ENCODE results near the gene PML.
A peak's percentile ranks its signal among the peaks of the same experiment; 100 is the strongest.
"Not testable (repeated sequence)": the region's sequence is repeated elsewhere in the genome, so short reads cannot be mapped to it uniquely, and the experiment has no call there.

Gene PML

DNA sequence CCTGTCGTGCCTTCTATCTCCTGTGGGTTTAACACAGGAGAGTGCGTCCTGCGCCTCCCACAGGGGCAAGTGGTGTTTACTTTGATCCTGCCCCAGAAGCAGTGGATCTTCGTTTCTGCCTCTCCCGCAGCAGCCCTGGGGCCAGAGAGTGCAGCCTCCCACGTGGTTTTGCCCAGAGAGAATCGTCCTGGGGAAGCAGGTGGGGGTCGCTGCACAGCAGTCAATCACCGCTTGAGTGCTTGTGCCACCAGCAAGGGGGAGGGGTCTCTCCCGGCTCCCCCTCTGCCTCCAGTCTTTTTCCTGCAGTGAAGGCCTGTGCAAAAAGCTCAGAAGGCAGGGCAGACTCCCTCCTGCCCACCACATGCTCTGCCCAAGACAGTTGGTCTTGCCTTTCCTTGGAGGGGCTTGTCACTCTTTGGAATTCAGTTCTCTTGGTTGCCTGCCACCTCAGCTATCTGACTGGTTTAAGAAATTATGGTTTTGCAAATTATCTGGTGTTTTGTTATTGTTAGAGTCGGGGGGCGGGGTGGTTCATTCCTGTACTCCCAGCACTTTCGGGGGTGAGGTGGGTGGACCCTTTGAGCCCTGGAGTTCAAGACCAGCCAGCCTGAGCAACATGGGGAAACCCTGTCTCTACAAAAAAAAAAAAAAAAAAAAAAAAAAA is 29.3 kb upstream of the PML start:
- intact Hi-C loops (cut with micrococcal nuclease) = loop anchor here (2.0 kb wide), 1 partner anchor 68 kb away; no protein-coding TSS in a partner anchor
- Mint-ChIP-seq H3K4me3 (peak overlapping the region; percentile 34), H3K4me1 (ENCODE audit: low read depth) (peaks cover 15% of the 10 kb centered on the region), H3K27me3 (peaks cover 3% of the 10 kb centered on the region), H3K36me3 (ENCODE audit: low read depth) (no peaks in the 10 kb centered on the region), H3K27ac (peak overlapping the region; percentile 24), H3K9me3 (no peaks in the 10 kb centered on the region)

- Mint-ChIP-seq H3K27ac (no peak overlapping the region), H3K4me1 (ENCODE audit: low read depth) (peaks cover 15% of the 10 kb centered on the region), H3K9me3 (no peaks in the 10 kb centered on the region), H3K36me3 (ENCODE audit: low read depth) (no peaks in the 10 kb centered on the region), H3K27me3 (peaks cover 3% of the 10 kb centered on the region), H3K4me3 (no peak overlapping the region)
- intact Hi-C loops (cut with micrococcal nuclease) = loop anchor here (2.0 kb wide), 1 partner anchor 69 kb away; no protein-coding TSS in a partner anchor
These were observed 28.8 kb upstream of the PML start for GRCh38 chr15:73965758-73966113.

GRCh38 chr15:73968461-73968860 is 26.1 kb upstream of the PML start:
- no peaks in the 10 kb centered on the region for H3K36me3 Mint-ChIP-seq (ENCODE audit: low read depth)
- H3K27me3 Mint-ChIP-seq = peaks cover 4% of the 10 kb centered on the region
- H3K9me3 Mint-ChIP-seq = no peaks in the 10 kb centered on the region
- peaks cover 25% of the 10 kb centered on the region for H3K4me1 Mint-ChIP-seq (ENCODE audit: low read depth)
- intact Hi-C loops (cut with micrococcal nuclease) = no loop called here
- H3K27ac Mint-ChIP-seq = no peak overlapping the region
- H3K4me3 Mint-ChIP-seq = no peak overlapping the region

DNA sequence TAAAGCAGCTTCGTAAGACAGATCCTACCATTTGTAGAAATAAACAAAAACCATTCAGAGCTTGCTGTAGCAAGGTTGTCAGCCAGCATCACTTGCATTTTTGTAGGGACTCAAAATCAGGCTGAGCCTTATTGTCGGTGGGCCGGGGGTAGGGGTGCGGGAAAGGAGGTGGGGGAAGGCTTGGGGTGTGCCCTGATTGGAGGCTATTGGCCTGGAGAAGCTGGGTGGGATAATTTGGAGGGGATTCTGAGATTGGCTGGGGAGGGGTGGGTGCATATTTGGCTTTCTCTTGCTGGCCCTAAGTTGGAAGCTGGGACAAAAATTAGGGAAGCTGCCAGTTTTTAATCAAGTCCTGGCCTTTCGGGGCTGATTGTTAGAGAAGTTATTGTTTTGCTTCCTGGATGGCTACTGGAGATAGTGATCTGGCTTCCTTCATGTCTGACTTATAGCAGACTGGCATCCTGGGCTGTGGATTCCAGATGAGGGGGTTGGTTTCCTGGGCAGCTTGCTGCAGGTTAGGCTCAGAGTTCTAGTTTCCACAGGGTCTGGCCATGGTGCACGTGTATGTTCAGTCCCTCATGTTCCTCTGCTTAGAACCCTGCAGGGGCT is 25.3 kb upstream of the PML start:
- H3K36me3 Mint-ChIP-seq (ENCODE audit: low read depth) = no peaks in the 10 kb centered on the region
- no peak overlapping the region for H3K4me3 Mint-ChIP-seq
- intact Hi-C loops (cut with micrococcal nuclease) = no loop called here
- H3K4me1 Mint-ChIP-seq (ENCODE audit: low read depth) = peaks cover 25% of the 10 kb centered on the region
- H3K9me3 Mint-ChIP-seq = no peaks in the 10 kb centered on the region
- peaks cover 6% of the 10 kb centered on the region for H3K27me3 Mint-ChIP-seq
- no peak overlapping the region for H3K27ac Mint-ChIP-seq

GRCh38 chr15:73972984-73973682 is 21.4 kb upstream of the PML start:
- Mint-ChIP-seq H3K36me3 (ENCODE audit: low read depth) (no peaks in the 10 kb centered on the region), H3K4me3 (peak overlapping the region; percentile 52), H3K27ac (no peak overlapping the region), H3K4me1 (ENCODE audit: low read depth) (peaks cover 23% of the 10 kb centered on the region), H3K9me3 (no peaks in the 10 kb centered on the region), H3K27me3 (peaks cover 17% of the 10 kb centered on the region)
- intact Hi-C loops (cut with micrococcal nuclease) = loop anchor here (1.0 to 5.0 kb wide), 2 partner anchors 74 to 349 kb away; no protein-coding TSS in a partner anchor

DNA sequence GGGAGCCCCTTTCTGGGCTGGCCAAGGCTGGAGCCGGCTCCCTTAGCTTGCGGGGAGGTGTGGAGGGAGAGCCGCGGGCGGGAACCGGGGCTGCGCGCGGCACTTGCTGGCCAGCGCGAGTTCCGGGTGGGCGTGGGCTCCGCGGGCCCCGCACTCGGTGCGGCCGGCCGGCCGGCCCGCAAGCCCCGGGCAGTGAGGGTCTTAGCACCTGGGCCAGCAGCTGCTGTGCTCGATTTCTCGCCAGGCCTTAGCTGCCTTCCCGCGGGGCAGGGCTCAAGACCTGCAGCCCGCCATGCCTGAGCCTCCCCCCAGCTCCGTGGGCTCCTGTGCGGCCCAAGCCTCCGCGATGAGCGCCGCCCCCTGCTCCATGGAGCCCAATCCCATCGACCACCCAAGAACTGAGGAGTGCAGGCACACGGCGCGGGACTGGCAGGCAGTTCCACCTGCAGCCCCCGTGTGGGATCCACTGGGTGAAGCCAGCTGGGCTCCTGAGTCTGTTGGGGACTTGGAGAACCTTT is 20.8 kb upstream of the PML start:
- H3K4me1 Mint-ChIP-seq (ENCODE audit: low read depth) = peaks cover 23% of the 10 kb centered on the region
- H3K27me3 Mint-ChIP-seq = peaks cover 17% of the 10 kb centered on the region
- not testable (repeated sequence) for H3K27ac Mint-ChIP-seq; H3K4me3 Mint-ChIP-seq; H3K9me3 Mint-ChIP-seq; H3K36me3 Mint-ChIP-seq (ENCODE audit: low read depth)
- intact Hi-C loops (cut with micrococcal nuclease) = loop anchor here (1.0 to 5.0 kb wide), 2 partner anchors 74 to 349 kb away; no protein-coding TSS in a partner anchor

DNA sequence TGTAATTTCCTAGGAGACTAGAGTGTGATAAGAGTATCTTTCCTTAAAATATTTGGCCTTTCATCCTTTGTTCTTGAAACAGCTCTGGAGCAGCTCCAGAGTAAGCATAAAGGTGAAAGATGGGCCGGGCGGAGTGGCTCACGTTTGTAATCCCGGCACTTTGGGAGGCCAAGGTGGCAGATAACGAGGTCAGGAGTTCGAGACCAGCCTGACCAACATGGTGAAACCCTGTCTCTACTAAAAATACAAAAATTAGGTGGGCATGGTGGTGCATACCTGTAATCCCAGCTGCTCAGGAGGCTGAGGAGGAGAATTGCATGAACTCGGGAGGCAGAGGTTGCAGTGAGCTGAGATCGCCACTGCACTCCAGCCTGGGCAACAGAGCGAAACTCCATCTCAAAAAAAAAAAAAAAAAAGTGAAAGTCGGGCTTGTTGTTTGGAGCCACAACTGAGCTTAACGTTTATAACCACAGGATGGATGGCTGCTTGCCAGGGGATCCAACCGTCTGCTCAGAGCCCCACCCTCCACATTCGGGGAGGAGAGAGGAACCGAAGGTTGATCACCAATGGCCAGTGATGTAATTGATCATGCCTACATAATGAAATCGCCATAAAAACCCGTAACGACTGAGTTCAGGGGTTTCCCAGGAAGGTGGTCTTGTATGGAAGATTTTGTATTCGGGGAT is 18.9 kb upstream of the PML start:
- H3K27ac Mint-ChIP-seq; H3K4me3 Mint-ChIP-seq; H3K9me3 Mint-ChIP-seq; intact Hi-C loops (cut with micrococcal nuclease); H3K36me3 Mint-ChIP-seq (ENCODE audit: low read depth): not testable (repeated sequence)
- Mint-ChIP-seq H3K4me1 (ENCODE audit: low read depth) (peaks cover 23% of the 10 kb centered on the region), H3K27me3 (peaks cover 17% of the 10 kb centered on the region)

DNA sequence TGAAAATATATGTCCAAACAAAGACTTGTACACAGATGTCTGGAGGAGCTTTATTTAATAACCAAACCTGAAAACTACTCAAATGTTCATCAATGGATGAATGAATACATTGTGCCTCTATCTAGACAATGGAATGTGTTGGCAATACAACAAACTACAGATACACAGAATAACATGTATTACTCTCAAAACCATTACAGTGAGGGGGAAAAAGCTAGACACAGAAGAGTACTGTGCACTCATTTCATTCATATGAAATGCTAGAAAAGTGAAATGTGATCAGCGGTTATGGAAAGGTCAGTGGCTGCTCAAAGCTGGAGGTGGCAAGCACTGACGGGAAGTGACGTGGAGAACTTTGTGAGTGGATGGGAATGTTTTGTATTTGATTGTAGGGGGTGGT is 15.6 kb upstream of the PML start:
- H3K36me3 Mint-ChIP-seq (ENCODE audit: low read depth) = peaks cover 3% of the 10 kb centered on the region
- H3K4me3 Mint-ChIP-seq = no peak overlapping the region
- no peak overlapping the region for H3K27ac Mint-ChIP-seq
- H3K9me3 Mint-ChIP-seq = no peaks in the 10 kb centered on the region
- intact Hi-C loops (cut with micrococcal nuclease) = no loop called here
- peaks cover 14% of the 10 kb centered on the region for H3K27me3 Mint-ChIP-seq
- peaks cover 40% of the 10 kb centered on the region for H3K4me1 Mint-ChIP-seq (ENCODE audit: low read depth)

- intact Hi-C loops (cut with micrococcal nuclease) = no loop called here
- Mint-ChIP-seq H3K4me3 (no peak overlapping the region), H3K4me1 (ENCODE audit: low read depth) (peaks cover 46% of the 10 kb centered on the region)
These were observed 14.9 kb upstream of the PML start for GRCh38 chr15:73979636-73980035.

GRCh38 chr15:73981761-73982221 is 12.7 kb upstream of the PML start:
- Mint-ChIP-seq H3K27ac (peak overlapping the region; percentile 68), H3K27me3 (no peaks in the 10 kb centered on the region), H3K4me1 (ENCODE audit: low read depth) (peaks cover 41% of the 10 kb centered on the region), H3K36me3 (ENCODE audit: low read depth) (peaks cover 23% of the 10 kb centered on the region), H3K9me3 (no peaks in the 10 kb centered on the region), H3K4me3 (no peak overlapping the region)
- intact Hi-C loops (cut with micrococcal nuclease) = no loop called here

More at GRCh38 chr15:73979636-73980035, 14.9 kb upstream of the PML start:
- H3K27ac Mint-ChIP-seq = no peak overlapping the region
- H3K27me3 Mint-ChIP-seq = peaks cover 11% of the 10 kb centered on the region
- H3K36me3 Mint-ChIP-seq (ENCODE audit: low read depth) = peaks cover 11% of the 10 kb centered on the region
- no peaks in the 10 kb centered on the region for H3K9me3 Mint-ChIP-seq

DNA sequence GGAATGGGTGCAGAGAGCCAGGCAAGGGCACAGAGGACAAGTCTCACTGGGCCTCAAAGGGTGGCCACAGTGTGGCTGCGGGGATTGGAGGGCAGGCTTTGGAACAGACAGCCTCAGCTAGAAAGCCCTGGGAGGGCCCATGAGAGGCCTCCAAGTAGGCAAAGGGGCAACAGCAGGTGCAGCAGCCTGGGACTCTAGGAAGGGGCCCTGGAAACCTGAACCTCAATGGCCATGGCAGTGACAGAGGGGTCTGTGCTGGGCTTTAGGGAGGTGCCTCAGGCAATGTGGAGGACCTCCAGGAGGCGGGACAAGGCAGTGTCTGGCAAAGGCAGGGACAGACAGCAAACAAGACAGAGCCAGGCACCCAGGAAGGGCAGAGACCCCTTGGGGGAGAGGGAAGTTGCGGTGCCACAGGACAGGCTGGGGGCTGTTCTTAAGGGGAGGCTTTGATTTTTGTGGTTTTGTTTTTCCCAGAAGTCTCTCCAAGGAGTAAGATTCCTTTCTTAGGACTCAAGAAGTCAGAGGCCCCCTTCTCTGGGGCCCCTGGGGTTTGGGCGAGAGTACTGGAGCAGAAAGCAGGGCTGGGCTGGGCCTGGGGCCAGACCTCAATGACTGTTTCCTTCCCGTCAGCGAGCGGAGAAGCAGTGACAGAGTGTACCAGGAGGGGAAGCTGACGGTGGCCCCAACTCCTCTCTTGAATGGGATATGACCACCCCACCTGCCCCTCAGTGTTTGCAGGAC is 12.1 kb upstream of the PML start:
- H3K4me1 Mint-ChIP-seq (ENCODE audit: low read depth) = peaks cover 43% of the 10 kb centered on the region
- no peaks in the 10 kb centered on the region for H3K27me3 Mint-ChIP-seq
- H3K36me3 Mint-ChIP-seq (ENCODE audit: low read depth) = peaks cover 26% of the 10 kb centered on the region
- H3K4me3 Mint-ChIP-seq = no peak overlapping the region
- no peaks in the 10 kb centered on the region for H3K9me3 Mint-ChIP-seq
- intact Hi-C loops (cut with micrococcal nuclease) = no loop called here
- H3K27ac Mint-ChIP-seq = peak overlapping the region; percentile 68

DNA sequence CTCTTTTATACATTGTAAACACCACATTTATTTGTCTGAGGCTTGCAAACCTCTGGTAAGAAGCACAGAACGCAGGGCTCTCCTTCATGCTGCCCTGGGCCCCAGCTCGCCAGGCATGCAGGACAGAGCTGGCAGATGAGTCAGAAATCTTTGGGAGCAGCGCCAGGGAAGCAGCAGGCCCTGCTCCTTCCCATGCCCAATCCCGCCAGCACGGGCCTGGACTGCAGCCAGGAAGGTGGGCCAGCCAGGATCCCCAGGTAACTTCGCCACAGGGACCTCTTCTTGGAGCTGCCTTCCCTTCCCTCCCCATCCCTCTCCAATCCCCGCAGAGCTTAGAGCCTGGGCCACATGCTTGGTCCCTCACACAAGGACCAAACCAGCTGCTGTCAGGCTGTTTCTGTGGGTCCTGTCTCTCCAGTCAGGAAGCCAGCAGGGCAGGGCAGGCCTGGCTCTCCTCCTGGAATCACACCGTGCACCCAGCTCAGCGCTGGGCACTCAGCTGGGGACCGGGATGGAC is 11.2 kb upstream of the PML start:
- no peaks in the 10 kb centered on the region for H3K27me3 Mint-ChIP-seq
- no peaks in the 10 kb centered on the region for H3K9me3 Mint-ChIP-seq

GRCh38 chr15:73983773-73984172 is 10.7 kb upstream of the PML start:
- Mint-ChIP-seq H3K27me3 (no peaks in the 10 kb centered on the region), H3K4me3 (no peak overlapping the region), H3K9me3 (no peaks in the 10 kb centered on the region), H3K36me3 (ENCODE audit: low read depth) (peaks cover 26% of the 10 kb centered on the region), H3K27ac (no peak overlapping the region), H3K4me1 (ENCODE audit: low read depth) (peaks cover 53% of the 10 kb centered on the region)
- intact Hi-C loops (cut with micrococcal nuclease) = no loop called here

More for the DNA sequence above, 11.2 kb upstream of the PML start:
- intact Hi-C loops (cut with micrococcal nuclease) = no loop called here
- peaks cover 26% of the 10 kb centered on the region for H3K36me3 Mint-ChIP-seq (ENCODE audit: low read depth)
- H3K4me3 Mint-ChIP-seq = no peak overlapping the region
- H3K4me1 Mint-ChIP-seq (ENCODE audit: low read depth) = peaks cover 48% of the 10 kb centered on the region
- H3K27ac Mint-ChIP-seq = peak overlapping the region; percentile 68

Data from dendritic cell treated with granulocyte-macrophage colony-stimulating factor and Interleukin-4, amounts not matched to agents 40 ng/mL and 50 ng/mL, for 4 days (primary cell).